ENCODE measurements around the gene KLHDC4. TPM values are rescaled to one million over a fixed set of nuclear protein-coding genes. Genes with fewer than 3 reads are reported as not detected.

The KLHDC4 gene
- total RNA-seq, 1 experiment from 2014 or later, result 19.5 TPM

DNA sequence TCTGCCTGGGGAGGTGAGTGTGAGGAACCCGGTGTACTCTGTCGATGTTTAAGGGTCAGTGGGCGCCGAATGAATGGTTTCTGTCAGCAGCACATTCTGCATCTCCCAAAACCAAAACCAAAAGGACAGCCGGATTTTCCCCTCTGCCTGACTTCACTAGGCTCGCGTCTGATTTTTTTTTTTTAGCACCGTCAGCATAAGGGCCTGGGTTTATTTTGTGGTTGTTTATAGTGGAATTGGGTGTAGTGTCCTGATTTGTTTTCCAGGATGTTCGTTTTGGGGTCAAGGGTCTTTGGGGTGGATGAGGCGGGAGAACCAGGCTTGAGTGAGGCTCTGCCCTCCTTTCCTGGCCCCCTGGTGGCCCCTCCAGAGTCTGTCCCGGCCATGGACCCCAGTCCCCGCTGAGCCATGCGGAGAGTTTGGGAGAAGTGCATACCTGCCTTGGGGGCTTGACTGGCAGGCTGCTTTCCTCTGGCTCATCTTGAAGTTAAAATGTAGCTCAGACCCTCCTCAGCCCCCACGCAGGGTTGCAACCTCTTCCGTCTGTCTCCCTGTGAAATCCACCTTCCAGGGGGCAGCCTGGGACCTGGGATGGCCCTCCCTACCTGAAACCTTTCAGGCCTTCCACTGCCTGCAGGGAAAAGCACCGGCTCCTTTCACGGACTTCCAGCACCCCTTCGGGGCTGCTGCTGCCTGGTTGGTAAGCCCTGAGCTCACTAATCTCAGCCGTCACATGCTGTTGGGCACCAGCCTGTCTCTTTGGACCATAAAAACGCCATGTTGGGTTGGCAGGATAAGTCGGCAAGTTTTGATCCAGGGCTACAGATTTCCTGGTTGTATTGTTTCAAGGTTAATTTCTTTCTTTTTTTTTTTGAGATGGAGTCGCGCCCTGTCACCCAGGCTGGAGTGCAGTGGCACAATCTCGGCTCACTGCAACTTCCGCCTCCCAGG, 103.3 kb downstream of the KLHDC4 start:
- Histone ChIP-seq H3K27ac (no peak overlapping the region), H3K27me3 (replicated peaks) (peaks cover 55% of the 10 kb centered on the region), H3K4me1 (replicated peaks) (no peaks in the 10 kb centered on the region), H3K36me3 (no peaks in the 10 kb centered on the region), H3K9me3 (replicated peaks) (no peaks in the 10 kb centered on the region), H3K4me3 (no peak overlapping the region)
- DNase-seq (ENCODE audit: low read depth in 1 of 2, low spot score in 2 of 2), result no peak

DNA sequence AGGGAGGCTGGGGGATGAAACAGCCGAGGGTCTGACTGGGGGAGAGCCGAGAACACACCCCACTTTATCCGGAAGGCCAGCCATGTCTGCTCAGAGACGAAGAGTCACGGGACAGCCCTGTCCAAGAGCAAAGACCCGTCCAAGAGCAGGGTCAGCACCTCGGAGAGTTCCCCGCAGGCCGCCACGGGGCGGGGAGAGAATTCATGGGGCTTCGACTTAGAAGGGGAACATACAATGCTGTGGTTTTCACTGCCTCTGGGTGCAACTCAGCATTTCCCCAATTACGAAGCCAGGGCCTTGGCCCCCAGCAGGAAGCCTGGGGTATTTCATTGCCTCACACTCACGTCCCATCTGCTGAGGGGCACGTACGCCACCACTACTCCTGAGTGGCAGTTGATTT, 104.2 kb downstream of the KLHDC4 start:
- Histone ChIP-seq H3K27me3 (replicated peaks) (peaks cover 58% of the 10 kb centered on the region), H3K9me3 (replicated peaks) (no peaks in the 10 kb centered on the region), H3K4me1 (replicated peaks) (no peaks in the 10 kb centered on the region), H3K27ac (no peak overlapping the region), H3K4me3 (no peak overlapping the region), H3K36me3 (no peaks in the 10 kb centered on the region)
- DNase-seq (ENCODE audit: low read depth in 1 of 2, low spot score in 2 of 2), result peak; percentile 26 to 64

DNA sequence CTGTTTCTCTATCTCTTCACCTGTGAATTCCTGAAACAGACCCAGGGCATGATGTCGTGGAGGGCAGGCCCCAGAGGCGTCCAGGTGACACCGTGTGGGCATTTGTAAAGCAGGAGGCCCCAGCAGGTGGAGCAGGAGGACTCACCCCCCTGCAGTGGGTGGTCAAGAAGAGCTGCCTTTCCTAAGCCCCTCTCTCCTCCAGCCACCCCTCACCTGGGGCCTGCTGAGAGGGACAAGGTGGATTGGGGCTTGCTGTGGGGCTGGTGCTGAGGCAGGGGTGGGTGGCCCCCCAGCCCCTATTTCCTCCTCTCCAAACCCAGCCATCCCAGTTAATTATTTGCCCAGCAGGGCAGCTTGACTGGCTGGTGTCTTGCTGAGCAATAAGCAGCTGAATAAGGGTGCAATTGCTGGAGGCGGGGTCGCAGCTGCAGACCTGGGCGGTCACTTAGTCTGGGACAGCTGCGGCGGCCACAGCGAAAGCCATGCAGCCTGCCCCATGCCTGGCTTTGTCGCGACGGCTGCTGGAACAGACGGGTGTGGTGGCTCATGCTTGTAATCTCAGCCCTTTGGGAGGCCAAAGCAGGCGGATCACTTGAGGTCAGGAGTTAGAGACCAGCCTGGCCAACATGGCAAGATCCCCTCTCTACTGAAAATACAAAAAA, 107.1 kb downstream of the KLHDC4 start:
- Histone ChIP-seq H3K9me3 (replicated peaks) (no peaks in the 10 kb centered on the region), H3K4me1 (replicated peaks) (no peaks in the 10 kb centered on the region), H3K27ac (no peak overlapping the region), H3K36me3 (no peaks in the 10 kb centered on the region), H3K4me3 (no peak overlapping the region), H3K27me3 (replicated peaks) (peaks cover 63% of the 10 kb centered on the region)
- DNase-seq (ENCODE audit: low read depth in 1 of 2, low spot score in 2 of 2), result no peak

Other genes starting within 250 kb of the KLHDC4 start
- gene JPH3, start 163.5 kb downstream of the KLHDC4 start, total RNA-seq (2014; rRNA removed; shearing (Covaris generic)), result 0.11 TPM in 1 of 2 replicates, not detected in the other
- gene SLC7A5, start 103.5 kb upstream of the KLHDC4 start, total RNA-seq (2014; rRNA removed; shearing (Covaris generic)), result 187 and 238 TPM in 2 replicates
- not detected in 2 replicates for gene CA5A, start 170.5 kb upstream of the KLHDC4 start, total RNA-seq (2014; rRNA removed; shearing (Covaris generic))
- 12.8 and 21.7 TPM in 2 replicates for gene BANP, start 185.4 kb upstream of the KLHDC4 start, total RNA-seq (2014; rRNA removed; shearing (Covaris generic))